HG02852 (cell line): Measurements from ENCODE around the gene SIRT1.
"Not testable (repeated sequence)": the region's sequence is repeated elsewhere in the genome, so short reads cannot be mapped to it uniquely, and the experiment has no call there.

Source experiments
- ATAC-seq: cut with Tn5 transposase; IDR thresholded peaks from one replicate; pipeline ENCODE4 v1.9.1; 2021; ENCODE audit warnings: mild to moderate bottlenecking, moderate library complexity; ENCODE audit not compliant: unreplicated experiment

The SIRT1 gene

GRCh38 chr10:67875340-67876238 lies 8.9 kb upstream of the SIRT1 start:
- no peak for ATAC-seq

- not testable (repeated sequence) for ATAC-seq
Observed at GRCh38 chr10:67877421-67877820, 7.0 kb upstream of the SIRT1 start.

GRCh38 chr10:67878133-67878532 lies 6.3 kb upstream of the SIRT1 start:
- ATAC-seq, result no peak

- no peak for ATAC-seq
Observed at GRCh38 chr10:67883710-67884312, 645 bp upstream of the SIRT1 start.

GRCh38 chr10:67884842-67885670 lies 600 bp downstream of the SIRT1 start:
- peak; percentile 63 for ATAC-seq

GRCh38 chr10:67893637-67894036 lies 9.2 kb downstream of the SIRT1 start:
- no peak for ATAC-seq

- ATAC-seq, result no peak
Observed at GRCh38 chr10:67903581-67903980, 19.1 kb downstream of the SIRT1 start.

- no peak for ATAC-seq
Observed at GRCh38 chr10:67912331-67912946, 28.0 kb downstream of the SIRT1 start.

GRCh38 chr10:67914777-67915340 lies 30.4 kb downstream of the SIRT1 start:
- ATAC-seq, result no peak

GRCh38 chr10:67917169-67917568 lies 32.7 kb downstream of the SIRT1 start:
- no peak for ATAC-seq

- ATAC-seq, result no peak
Observed at GRCh38 chr10:67917679-67918078, 33.2 kb downstream of the SIRT1 start.

- no peak for ATAC-seq
Observed at GRCh38 chr10:67921065-67921464, 36.6 kb downstream of the SIRT1 start.

GRCh38 chr10:67923551-67923950 lies 39.1 kb downstream of the SIRT1 start:
- no peak for ATAC-seq

- no peak for ATAC-seq
Observed at GRCh38 chr10:67924136-67924535, 39.7 kb downstream of the SIRT1 start.

GRCh38 chr10:67925449-67926005 lies 41.1 kb downstream of the SIRT1 start:
- no peak for ATAC-seq

GRCh38 chr10:67926951-67927350 lies 42.5 kb downstream of the SIRT1 start:
- ATAC-seq, result no peak

- ATAC-seq, result no peak
Observed at GRCh38 chr10:67933199-67933598, 48.7 kb downstream of the SIRT1 start.

GRCh38 chr10:67934336-67934735 lies 49.9 kb downstream of the SIRT1 start:
- ATAC-seq, result no peak

- no peak for ATAC-seq
Observed at GRCh38 chr10:67935223-67935622, 50.8 kb downstream of the SIRT1 start.

GRCh38 chr10:67936416-67936815 lies 52.0 kb downstream of the SIRT1 start:
- no peak for ATAC-seq
